ENCODE measurements around the gene ING3.

DNA sequence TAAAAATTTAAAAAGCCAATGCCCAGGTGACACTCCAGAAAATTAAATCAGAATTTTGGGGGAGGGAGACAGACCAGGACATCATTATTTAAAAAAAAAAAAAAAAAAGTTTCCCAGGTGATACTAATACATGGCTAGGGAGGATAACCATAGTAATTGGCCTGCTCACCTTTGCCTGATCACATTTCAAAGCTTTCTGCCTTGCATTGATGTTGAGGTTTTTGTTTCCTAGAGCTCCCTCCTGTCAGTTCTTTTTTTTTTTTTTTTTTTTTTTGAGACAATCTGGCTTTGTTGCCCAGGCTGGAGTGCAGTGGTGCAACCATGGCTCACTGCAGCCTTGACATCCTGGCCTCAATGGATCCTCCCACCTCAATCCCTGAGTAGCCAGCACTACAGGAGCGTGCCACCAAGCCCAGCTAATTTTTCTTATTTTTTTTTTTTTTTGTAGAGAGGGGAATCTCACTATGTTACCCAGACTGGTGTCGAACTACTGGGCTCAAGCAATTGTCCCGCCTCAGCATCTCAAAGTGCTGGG is 76.1 kb downstream of the ING3 start:
- TF ChIP-seq, protein P1, sequence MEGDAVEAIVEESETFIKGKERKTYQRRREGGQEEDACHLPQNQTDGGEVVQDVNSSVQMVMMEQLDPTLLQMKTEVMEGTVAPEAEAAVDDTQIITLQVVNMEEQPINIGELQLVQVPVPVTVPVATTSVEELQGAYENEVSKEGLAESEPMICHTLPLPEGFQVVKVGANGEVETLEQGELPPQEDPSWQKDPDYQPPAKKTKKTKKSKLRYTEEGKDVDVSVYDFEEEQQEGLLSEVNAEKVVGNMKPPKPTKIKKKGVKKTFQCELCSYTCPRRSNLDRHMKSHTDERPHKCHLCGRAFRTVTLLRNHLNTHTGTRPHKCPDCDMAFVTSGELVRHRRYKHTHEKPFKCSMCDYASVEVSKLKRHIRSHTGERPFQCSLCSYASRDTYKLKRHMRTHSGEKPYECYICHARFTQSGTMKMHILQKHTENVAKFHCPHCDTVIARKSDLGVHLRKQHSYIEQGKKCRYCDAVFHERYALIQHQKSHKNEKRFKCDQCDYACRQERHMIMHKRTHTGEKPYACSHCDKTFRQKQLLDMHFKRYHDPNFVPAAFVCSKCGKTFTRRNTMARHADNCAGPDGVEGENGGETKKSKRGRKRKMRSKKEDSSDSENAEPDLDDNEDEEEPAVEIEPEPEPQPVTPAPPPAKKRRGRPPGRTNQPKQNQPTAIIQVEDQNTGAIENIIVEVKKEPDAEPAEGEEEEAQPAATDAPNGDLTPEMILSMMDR (IDR thresholded peaks at IDR 0.05): no peak
- no peak for TF ChIP-seq EP300 (IDR thresholded peaks at IDR 0.05; ENCODE audit: low read depth)
